Measurements from ENCODE around the gene MED29.

The MED29 gene

DNA sequence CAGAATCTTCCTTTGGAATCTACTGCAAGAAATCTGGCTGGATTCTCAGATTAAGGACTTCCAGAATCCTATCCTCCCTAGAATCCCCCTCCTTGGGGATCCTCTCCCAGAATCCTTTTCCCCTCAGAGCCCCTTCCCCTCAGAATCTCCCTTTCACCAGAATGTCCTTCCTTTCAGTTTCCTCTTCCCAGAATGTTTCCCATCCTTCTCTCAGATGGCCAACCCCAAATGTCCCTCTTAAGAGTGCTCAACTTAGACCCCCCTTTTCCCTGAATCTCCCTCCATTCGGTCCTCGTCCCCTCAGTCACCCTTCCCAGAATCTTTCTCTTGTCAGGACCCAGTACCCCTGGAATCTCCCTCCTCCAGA is 45.2 kb downstream of the MED29 start:
- no peak for DNase-seq (ENCODE audit: low read depth)
- TF ChIP-seq, protein P1, sequence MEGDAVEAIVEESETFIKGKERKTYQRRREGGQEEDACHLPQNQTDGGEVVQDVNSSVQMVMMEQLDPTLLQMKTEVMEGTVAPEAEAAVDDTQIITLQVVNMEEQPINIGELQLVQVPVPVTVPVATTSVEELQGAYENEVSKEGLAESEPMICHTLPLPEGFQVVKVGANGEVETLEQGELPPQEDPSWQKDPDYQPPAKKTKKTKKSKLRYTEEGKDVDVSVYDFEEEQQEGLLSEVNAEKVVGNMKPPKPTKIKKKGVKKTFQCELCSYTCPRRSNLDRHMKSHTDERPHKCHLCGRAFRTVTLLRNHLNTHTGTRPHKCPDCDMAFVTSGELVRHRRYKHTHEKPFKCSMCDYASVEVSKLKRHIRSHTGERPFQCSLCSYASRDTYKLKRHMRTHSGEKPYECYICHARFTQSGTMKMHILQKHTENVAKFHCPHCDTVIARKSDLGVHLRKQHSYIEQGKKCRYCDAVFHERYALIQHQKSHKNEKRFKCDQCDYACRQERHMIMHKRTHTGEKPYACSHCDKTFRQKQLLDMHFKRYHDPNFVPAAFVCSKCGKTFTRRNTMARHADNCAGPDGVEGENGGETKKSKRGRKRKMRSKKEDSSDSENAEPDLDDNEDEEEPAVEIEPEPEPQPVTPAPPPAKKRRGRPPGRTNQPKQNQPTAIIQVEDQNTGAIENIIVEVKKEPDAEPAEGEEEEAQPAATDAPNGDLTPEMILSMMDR (IDR thresholded peaks at IDR 0.05; ENCODE audit: control insufficient read depth, insufficient read depth, low read depth, low read length, missing control alignments): no peak
- H3K4me3 ChIP-seq (ENCODE audit: control insufficient read depth, low read depth, low read length): peak overlapping the region; percentile 82

DNA sequence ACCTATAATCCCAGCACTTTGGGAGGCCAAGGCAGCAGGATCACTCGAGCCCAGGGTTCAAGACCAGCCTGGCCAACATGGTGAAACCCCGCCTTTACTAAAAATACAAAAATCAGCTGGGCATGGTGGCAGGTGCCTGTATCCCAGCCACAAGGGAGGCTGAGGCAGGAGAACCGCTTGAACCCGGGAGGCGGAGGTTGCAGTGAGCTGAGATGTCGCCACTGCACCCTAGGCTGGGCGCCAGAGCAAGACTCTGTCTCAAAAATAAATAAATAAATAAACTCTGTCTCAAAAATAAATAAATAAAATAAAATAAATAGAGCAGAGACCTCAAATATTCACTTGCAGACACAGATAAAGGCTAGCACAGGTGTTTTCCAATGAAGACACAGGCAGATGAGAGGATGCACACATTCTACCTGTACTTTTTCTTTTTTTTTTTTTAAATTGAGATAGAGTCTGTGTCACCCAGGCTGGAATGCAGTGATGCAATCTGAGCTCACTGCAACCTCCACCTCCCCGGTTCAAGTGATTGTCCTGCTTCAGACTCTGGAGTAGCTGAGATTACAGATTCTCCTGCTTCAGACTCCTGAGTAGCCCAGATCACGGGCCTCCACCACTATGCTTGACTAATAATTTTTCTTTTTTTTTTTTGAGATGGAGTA is 47.2 kb downstream of the MED29 start:
- TF ChIP-seq, protein P1 (IDR thresholded peaks at IDR 0.05; ENCODE audit: control insufficient read depth, insufficient read depth, low read depth, low read length, missing control alignments): no peak
- H3K4me3 ChIP-seq (ENCODE audit: control insufficient read depth, low read depth, low read length): no peak overlapping the region
- no peak for DNase-seq (ENCODE audit: low read depth)

DNA sequence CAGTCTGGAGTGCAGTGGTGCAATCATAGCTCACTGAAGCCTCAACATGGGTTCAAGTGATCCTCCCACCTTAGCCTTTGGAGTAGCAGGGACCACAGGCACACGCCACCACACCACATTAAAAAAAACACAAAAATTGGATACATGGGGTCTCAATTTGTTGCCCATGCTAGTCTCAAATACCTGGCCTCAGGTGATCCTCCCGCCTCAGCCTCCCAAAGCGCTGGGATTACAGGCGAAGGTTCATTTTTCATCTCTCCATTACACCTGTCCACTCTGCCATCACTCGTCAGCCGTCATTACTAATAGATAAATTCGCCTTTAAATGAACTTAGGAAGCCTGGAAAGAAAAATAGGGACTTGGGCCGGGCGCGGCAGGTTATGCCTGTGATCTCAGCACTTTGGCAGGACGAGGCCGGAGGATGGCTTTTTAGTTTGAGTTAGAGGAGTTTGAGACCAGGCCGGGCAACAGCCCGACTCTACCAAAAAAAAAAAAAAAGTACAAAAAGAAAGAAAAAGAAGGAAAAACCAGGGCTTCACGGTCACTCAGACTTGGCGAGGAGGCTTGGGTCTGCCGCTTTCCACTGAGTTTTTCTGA is 53.5 kb downstream of the MED29 start:
- TF ChIP-seq, protein P1 (IDR thresholded peaks at IDR 0.05; ENCODE audit: control insufficient read depth, insufficient read depth, low read depth, low read length, missing control alignments): no peak
- no peak for DNase-seq (ENCODE audit: low read depth)

GRCh38 chr19:39445196-39446111 is 54.3 kb downstream of the MED29 start, which contains the start of gene SUPT5H:
Gene SUPT5H (plus strand): TSS chr19:39445582. CDS start chr19:39445891, 309 bp downstream.
- DNase-seq (ENCODE audit: low read depth): peak; percentile 85
- peak within 1 kb of the TSS; percentile 93 for H3K4me3 ChIP-seq (ENCODE audit: control insufficient read depth, low read depth, low read length)
- TF ChIP-seq, protein P1 (IDR thresholded peaks at IDR 0.05; ENCODE audit: control insufficient read depth, insufficient read depth, low read depth, low read length, missing control alignments): no peak

More for the DNA sequence above, 53.5 kb downstream of the MED29 start:
- H3K4me3 ChIP-seq (ENCODE audit: control insufficient read depth, low read depth, low read length): peak overlapping the region; percentile 93

DNA sequence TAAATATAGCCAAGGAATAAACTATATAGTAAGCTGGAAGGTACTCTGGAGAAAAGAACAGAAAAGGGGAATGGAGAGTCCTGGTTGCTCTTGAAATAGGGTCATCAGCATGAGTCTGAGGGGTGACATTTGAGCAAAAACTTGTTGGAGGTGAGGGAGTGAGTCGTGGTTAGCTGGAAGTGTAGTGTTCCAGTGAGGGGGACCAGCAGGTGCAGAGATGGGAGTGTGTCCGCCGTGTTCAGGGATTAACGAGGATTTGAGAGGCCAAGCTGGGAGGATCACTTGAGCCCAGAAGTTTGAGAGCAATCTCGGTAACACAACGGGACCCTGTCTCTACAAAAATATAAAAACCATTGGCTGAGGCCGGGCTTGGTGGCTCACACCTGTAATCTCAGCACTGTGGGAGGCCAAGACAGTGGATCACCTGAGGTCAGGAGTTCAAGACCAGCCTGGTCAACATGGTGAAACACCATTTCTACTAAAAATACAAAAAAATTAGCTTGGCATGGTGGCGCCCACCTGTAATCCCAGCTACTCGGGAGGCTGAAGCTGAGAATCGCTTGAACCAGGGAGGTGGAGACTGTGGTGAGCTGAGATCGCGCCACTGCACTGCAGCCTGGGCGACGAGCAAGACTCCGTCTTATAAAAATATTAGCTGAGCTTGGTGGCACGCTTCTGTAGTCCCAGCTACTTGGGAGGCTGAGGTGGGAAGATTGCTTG is 55.3 kb downstream of the MED29 start:
- TF ChIP-seq, protein P1 (IDR thresholded peaks at IDR 0.05; ENCODE audit: control insufficient read depth, insufficient read depth, low read depth, low read length, missing control alignments): no peak
- no peak for DNase-seq (ENCODE audit: low read depth)
- H3K4me3 ChIP-seq (ENCODE audit: control insufficient read depth, low read depth, low read length): peak overlapping the region; percentile 93

DNA sequence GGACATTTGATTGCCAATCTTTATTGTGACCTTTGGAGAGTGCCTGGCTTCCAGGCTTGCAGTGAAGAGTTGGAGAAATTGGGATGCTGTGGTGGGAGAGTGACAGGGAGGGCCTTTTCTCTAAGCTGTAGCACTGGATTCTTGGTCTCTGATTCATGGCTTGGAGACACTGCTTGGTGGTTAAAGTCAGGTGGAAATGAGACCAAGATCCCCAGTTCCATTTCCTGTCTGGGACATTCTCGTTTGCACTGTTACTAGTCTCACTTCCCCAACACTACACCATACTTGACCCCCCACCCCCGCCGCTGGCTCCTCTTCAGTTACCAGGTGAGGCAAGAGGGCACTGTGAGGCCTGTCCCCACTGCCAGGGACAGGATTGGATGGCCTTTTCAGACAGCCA is 57.1 kb downstream of the MED29 start:
- no peak overlapping the region for H3K4me3 ChIP-seq (ENCODE audit: control insufficient read depth, low read depth, low read length)
- TF ChIP-seq, protein P1 (IDR thresholded peaks at IDR 0.05; ENCODE audit: control insufficient read depth, insufficient read depth, low read depth, low read length, missing control alignments): no peak
- DNase-seq (ENCODE audit: low read depth): no peak

Data from AG09309 (cell line).